HCT116 (cell line): Measurements from ENCODE around the gene GMEB2.

Experiments
- ATF3 ChIP-seq: IDR thresholded peaks from 2 replicates; pipeline ENCODE4 v1.6.1; 2012
- CEBPB ChIP-seq: IDR thresholded peaks from 2 replicates; pipeline ENCODE4 v1.6.1; 2012; ENCODE audit warnings: low read depth
- CTCF ChIP-seq, 3 experiments: fragments of 200-600 bp in 1 of 3; sonication (generic) in 1 of 3; IDR thresholded peaks in 2 of 3; conservative IDR thresholded peaks in 1 of 3; 2 replicates each; pipeline ENCODE4 v1.5.1; 2012 to 2017; ENCODE audit warnings: low read depth in 2 of 3, low read length in 2 of 3, antibody characterized with exemption in 1 of 3, borderline replicate concordance in 1 of 3, control low read depth in 1 of 3, mild to moderate bottlenecking in 1 of 3, mixed read lengths in 1 of 3, mixed run types in 1 of 3, moderate library complexity in 1 of 3; ENCODE audit not compliant: insufficient read depth in 1 of 3
- EZH2 ChIP-seq: fragments of 200-600 bp; sonication (generic); IDR thresholded peaks from 2 replicates; pipeline ENCODE4 v1.6.1; 2017; ENCODE audit warnings: antibody characterized with exemption, mixed run types
- EZH2phosphoT487 ChIP-seq: fragments of 200-600 bp; IDR thresholded peaks from 2 replicates; pipeline ENCODE4 v1.6.1; 2018; ENCODE audit warnings: antibody characterized with exemption, borderline replicate concordance
- POLR2A ChIP-seq: IDR thresholded peaks from 2 replicates; pipeline ENCODE4 v1.7.0; 2011; ENCODE audit warnings: borderline replicate concordance; ENCODE audit not compliant: insufficient read depth, insufficient read length; ENCODE audit errors: extremely low read depth
- RAD21 ChIP-seq: IDR thresholded peaks from 2 replicates; pipeline ENCODE4 v1.6.1; 2012; ENCODE audit warnings: low read depth, mild to moderate bottlenecking
- YY1 ChIP-seq: IDR thresholded peaks from 2 replicates; pipeline ENCODE4 v1.6.1; 2011; ENCODE audit warnings: low read length, low read depth, moderate library complexity, mild to moderate bottlenecking; ENCODE audit not compliant: insufficient replicate concordance; ENCODE audit errors: extremely low read depth
- ZFX ChIP-seq: fragments of 450-650 bp; IDR thresholded peaks from 2 replicates; pipeline ENCODE4 v1.6.1; 2017

GRCh38 chr20:63546956-63547724 is 79.8 kb downstream of the GMEB2 start:
- TF ChIP-seq RAD21 (no peak), EZH2 (no peak), ATF3 (no peak), CTCF (IDR thresholded peaks at IDR 0.05 in 2 of 3, conservative IDR thresholded peaks at IDR 0.05 in 1 of 3; ENCODE audit: borderline replicate concordance in 1 of 3, insufficient read depth in 1 of 3, low read depth in 2 of 3, low read length in 2 of 3) (no peak), ZFX (no peak), POLR2A (no peak), EZH2phosphoT487 (no peak), CEBPB (no peak), YY1 (no peak)
